Endodermal cell (in vitro differentiated cells): ENCODE measurements around the gene PRKAG2. TPM values are rescaled to one million over a fixed set of nuclear protein-coding genes. Genes with fewer than 3 reads are reported as not detected.

Experiments
- DNase-seq: peaks from one replicate; pipeline ENCODE4 v3.0.0-alpha.2; 2017
- H3K27ac ChIP-seq: 2 replicates; pipeline ENCODE4 v1.5.1; 2013; ENCODE audit warnings: mild to moderate bottlenecking, low read depth, low read length, moderate library complexity
- H3K27me3 ChIP-seq: 2 replicates; pipeline ENCODE4 v1.6.1; 2013; ENCODE audit warnings: mild to moderate bottlenecking, low read length, moderate library complexity; ENCODE audit not compliant: insufficient read depth, control insufficient read depth, poor library complexity, severe bottlenecking
- H3K36me3 ChIP-seq: 2 replicates; pipeline ENCODE4 v1.7.0; 2013; ENCODE audit warnings: mild to moderate bottlenecking, low read length, moderate library complexity; ENCODE audit not compliant: control insufficient read depth, insufficient read depth
- H3K4me1 ChIP-seq: one replicate; pipeline ENCODE4 v1.7.0; 2013; ENCODE audit warnings: low read length; ENCODE audit not compliant: control insufficient read depth, insufficient read depth
- H3K4me3 ChIP-seq: 2 replicates; pipeline ENCODE4 v1.5.1; 2013; ENCODE audit warnings: mild to moderate bottlenecking, low read length, moderate library complexity
- H3K9ac ChIP-seq: 2 replicates; pipeline ENCODE4 v1.6.1; 2013; ENCODE audit warnings: mild to moderate bottlenecking, low read length, moderate library complexity; ENCODE audit not compliant: poor library complexity, severe bottlenecking; ENCODE audit errors: extremely low read depth
- H3K9me3 ChIP-seq: 2 replicates; pipeline ENCODE4 v1.6.1; 2013; ENCODE audit warnings: mild to moderate bottlenecking, low read length, moderate library complexity; ENCODE audit not compliant: control insufficient read depth
- H3K27ac Mint-ChIP-seq: 2 replicates; pipeline ENCODE4 v1.8.0; 2020; ENCODE audit warnings: mixed read lengths
- H3K27me3 Mint-ChIP-seq: 2 replicates; pipeline ENCODE4 v1.8.0; 2021; ENCODE audit warnings: mild to moderate bottlenecking, mixed read lengths; ENCODE audit not compliant: insufficient read depth
- H3K36me3 Mint-ChIP-seq: 2 replicates; pipeline ENCODE4 v1.8.0; 2020; ENCODE audit warnings: low read depth, mixed read lengths
- H3K4me1 Mint-ChIP-seq: 2 replicates; pipeline ENCODE4 v1.8.0; 2020; ENCODE audit warnings: mixed read lengths
- H3K4me3 Mint-ChIP-seq: 2 replicates; pipeline ENCODE4 v1.8.0; 2020; ENCODE audit warnings: mild to moderate bottlenecking, moderate library complexity, mixed read lengths
- H3K9me3 Mint-ChIP-seq: 2 replicates; pipeline ENCODE4 v1.8.0; 2020; ENCODE audit warnings: mild to moderate bottlenecking, mixed read lengths
- WGBS, 2 experiments: methylation state at CpG; one replicate each; pipeline versions ENCODE4 v1.1.5 to v1.1.7; 2013; ENCODE audit warnings: missing lambda C conversion rate in 2 of 2, mixed read lengths in 1 of 2; ENCODE audit not compliant: insufficient coverage in 1 of 2, insufficient read length in 1 of 2; 5-methylcytosine and 5-hydroxymethylcytosine counted together
- total RNA-seq, 2 donors: library from RNA; stranded (reverse); fragmentation: NEBNext Ultra II Directional in 1 of 2; extraction: Animal tissue kit (Norgen Biotek cat#: 25700) in 1 of 2; gene quantifications; 2 replicates in 1 of 2; 3 replicates in 1 of 2; pipeline ENCODE4 v1.2.1, GENCODE V29; 2021
- TF ChIP-seq, protein P1 (sequence below): fragments of 200-600 bp; sonication (generic); conservative IDR thresholded peaks from 2 replicates; pipeline ENCODE4 v1.5.0; 2021; ENCODE audit warnings: antibody characterized with exemption, mild to moderate bottlenecking

PRKAG2 gene
- total RNA-seq, 2 donors from 2014 or later, result 17.2 to 20.7 TPM

- Histone ChIP-seq H3K9me3 (peaks cover 5% of the 10 kb centered on the region), H3K36me3 (no peaks in the 10 kb centered on the region), H3K9ac (no peak overlapping the region), H3K4me3 (no peak overlapping the region), H3K4me1 (peaks cover 5% of the 10 kb centered on the region), H3K27ac (no peak overlapping the region), H3K27me3 (no peaks in the 10 kb centered on the region)
- Mint-ChIP-seq H3K36me3 (no peaks in the 10 kb centered on the region), H3K27ac (no peak overlapping the region), H3K9me3 (peaks cover 2% of the 10 kb centered on the region), H3K4me1 (peaks cover 22% of the 10 kb centered on the region), H3K27me3 (no peaks in the 10 kb centered on the region), H3K4me3 (no peak overlapping the region)
- DNase-seq, result no peak
- TF ChIP-seq, protein P1, sequence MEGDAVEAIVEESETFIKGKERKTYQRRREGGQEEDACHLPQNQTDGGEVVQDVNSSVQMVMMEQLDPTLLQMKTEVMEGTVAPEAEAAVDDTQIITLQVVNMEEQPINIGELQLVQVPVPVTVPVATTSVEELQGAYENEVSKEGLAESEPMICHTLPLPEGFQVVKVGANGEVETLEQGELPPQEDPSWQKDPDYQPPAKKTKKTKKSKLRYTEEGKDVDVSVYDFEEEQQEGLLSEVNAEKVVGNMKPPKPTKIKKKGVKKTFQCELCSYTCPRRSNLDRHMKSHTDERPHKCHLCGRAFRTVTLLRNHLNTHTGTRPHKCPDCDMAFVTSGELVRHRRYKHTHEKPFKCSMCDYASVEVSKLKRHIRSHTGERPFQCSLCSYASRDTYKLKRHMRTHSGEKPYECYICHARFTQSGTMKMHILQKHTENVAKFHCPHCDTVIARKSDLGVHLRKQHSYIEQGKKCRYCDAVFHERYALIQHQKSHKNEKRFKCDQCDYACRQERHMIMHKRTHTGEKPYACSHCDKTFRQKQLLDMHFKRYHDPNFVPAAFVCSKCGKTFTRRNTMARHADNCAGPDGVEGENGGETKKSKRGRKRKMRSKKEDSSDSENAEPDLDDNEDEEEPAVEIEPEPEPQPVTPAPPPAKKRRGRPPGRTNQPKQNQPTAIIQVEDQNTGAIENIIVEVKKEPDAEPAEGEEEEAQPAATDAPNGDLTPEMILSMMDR, result no peak
- 61 to 69% methylated on average over 4 to 9 of the region's 9 CpGs for WGBS, 2 experiments
Measured at GRCh38 chr7:151673216-151673615, 203.7 kb downstream of the PRKAG2 start.

- no peak overlapping the region for H3K27ac ChIP-seq
- H3K27ac Mint-ChIP-seq, result no peak overlapping the region
- no peaks in the 10 kb centered on the region for H3K36me3 Mint-ChIP-seq
Measured at GRCh38 chr7:151672716-151673115, 204.2 kb downstream of the PRKAG2 start.

DNA sequence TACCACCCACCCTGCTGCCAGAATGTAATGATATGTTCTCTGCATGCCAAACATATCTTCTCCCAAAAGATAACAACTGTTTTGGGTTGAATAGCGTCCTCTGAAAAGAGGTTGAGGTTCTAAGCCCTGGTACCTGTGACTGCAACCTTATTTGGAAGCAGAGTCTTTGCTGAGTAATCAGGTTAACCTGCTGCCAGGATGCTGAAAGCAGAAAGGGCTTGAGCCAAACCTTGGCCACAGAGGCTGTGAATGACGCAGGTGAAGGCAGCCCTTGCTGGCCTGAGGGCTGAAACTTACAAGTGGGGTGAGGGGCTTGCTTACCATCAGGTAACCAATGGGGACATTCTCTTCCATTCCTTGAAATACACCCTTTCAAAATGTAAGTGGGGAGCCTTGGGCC is 205.4 kb downstream of the PRKAG2 start:
- 68 to 83% methylated on average over 1 to 2 of the region's 2 CpGs for WGBS, 2 experiments
- peaks cover 11% of the 10 kb centered on the region for H3K9me3 Mint-ChIP-seq
- H3K9ac ChIP-seq, result no peak overlapping the region
- H3K4me3 Mint-ChIP-seq, result no peak overlapping the region
- H3K4me1 ChIP-seq, result peaks cover 5% of the 10 kb centered on the region
- no peaks in the 10 kb centered on the region for H3K36me3 ChIP-seq
- DNase-seq, result peak; percentile 60
- H3K9me3 ChIP-seq, result peaks cover 20% of the 10 kb centered on the region
- H3K27me3 Mint-ChIP-seq, result no peaks in the 10 kb centered on the region
- no peak overlapping the region for H3K27ac Mint-ChIP-seq
- H3K36me3 Mint-ChIP-seq, result no peaks in the 10 kb centered on the region
- no peak overlapping the region for H3K4me3 ChIP-seq
- H3K4me1 Mint-ChIP-seq, result peaks cover 22% of the 10 kb centered on the region
- H3K27me3 ChIP-seq, result no peaks in the 10 kb centered on the region
- TF ChIP-seq, protein P1, result no peak
- H3K27ac ChIP-seq, result no peak overlapping the region

More at GRCh38 chr7:151672716-151673115, 204.2 kb downstream of the PRKAG2 start:
- Mint-ChIP-seq H3K9me3 (peaks cover 4% of the 10 kb centered on the region), H3K4me3 (no peak overlapping the region), H3K27me3 (no peaks in the 10 kb centered on the region), H3K4me1 (peaks cover 22% of the 10 kb centered on the region)
- Histone ChIP-seq H3K4me1 (peaks cover 5% of the 10 kb centered on the region), H3K4me3 (no peak overlapping the region), H3K36me3 (no peaks in the 10 kb centered on the region), H3K27me3 (no peaks in the 10 kb centered on the region), H3K9ac (no peak overlapping the region), H3K9me3 (peaks cover 10% of the 10 kb centered on the region)
- DNase-seq, result no peak
- TF ChIP-seq, protein P1, result no peak
- WGBS, 2 experiments, result 81 to 91% methylated on average over 3 to 9 of the region's 9 CpGs
